MCF 10A (cell line): ENCODE results near the gene ACTRT2. TPM values are rescaled to one million over a fixed set of nuclear protein-coding genes. Genes with fewer than 3 reads are reported as not detected.

Source experiments
- BruUV-seq: library from RNA; stranded (reverse); fragments of 400-500 nt; replicated peaks from 2 replicates; lab custom pipeline; 2021; lab: Mats Ljungman, UMichigan
- CTCF ChIA-PET: fragments of 300-600 bp; sonication (Branson Sonifier 250); formaldehyde crosslinking; extraction: SDS; loops from one replicate; lab custom pipeline; 2021; ENCODE audit warnings: antibody characterized with exemption, inconsistent platforms; lab: Yijun Ruan, JAX
- POLR2A ChIA-PET: fragments of 300-600, 350-650 bp; sonication (Branson Sonifier 250); formaldehyde crosslinking; extraction: SDS; loops from one replicate; lab custom pipeline; 2020; ENCODE audit warnings: antibody characterized with exemption, inconsistent platforms; lab: Yijun Ruan, JAX
- DNase-seq: peaks from one replicate; pipeline ENCODE4 v3.0.0-alpha.2; 2018; ENCODE audit not compliant: unreplicated experiment
- H3K27ac Mint-ChIP-seq: one replicate; pipeline ENCODE4 v1.8.0; 2022; ENCODE audit warnings: mild to moderate bottlenecking, low read depth, mixed read lengths; ENCODE audit not compliant: unreplicated experiment
- H3K27me3 Mint-ChIP-seq: one replicate; pipeline ENCODE4 v1.8.0; 2022; ENCODE audit warnings: mixed read lengths; ENCODE audit not compliant: insufficient read depth, unreplicated experiment
- H3K36me3 Mint-ChIP-seq: one replicate; pipeline ENCODE4 v1.8.0; 2022; ENCODE audit warnings: mild to moderate bottlenecking, moderate library complexity, mixed read lengths; ENCODE audit not compliant: insufficient read depth, unreplicated experiment
- H3K4me1 Mint-ChIP-seq: one replicate; pipeline ENCODE4 v1.8.0; 2022; ENCODE audit warnings: mixed read lengths; ENCODE audit not compliant: insufficient read depth, unreplicated experiment
- H3K4me3 Mint-ChIP-seq: one replicate; pipeline ENCODE4 v1.8.0; 2022; ENCODE audit warnings: mild to moderate bottlenecking, moderate library complexity, mixed read lengths; ENCODE audit not compliant: unreplicated experiment
- H3K9me3 Mint-ChIP-seq: one replicate; pipeline ENCODE4 v1.8.0; 2022; ENCODE audit warnings: mixed read lengths; ENCODE audit not compliant: unreplicated experiment
- CTCF ChIP-seq: fragments of 200-600 bp; IDR thresholded peaks from one replicate; pipeline ENCODE4 v1.8.0; 2022; ENCODE audit warnings: antibody characterized with exemption, mild to moderate bottlenecking; ENCODE audit not compliant: unreplicated experiment
- intact Hi-C: fragments of 100-400 bp; cut with micrococcal nuclease; formaldehyde crosslinking; loops from 2 replicates; pipeline ENCODE4 v1.14.1; 2022
- total RNA-seq: library from RNA; stranded (reverse); gene quantifications from 2 replicates; pipeline ENCODE4 v1.2.3, GENCODE V29; 2022

ACTRT2 gene
- total RNA-seq, 1 experiment from 2014 or later: not detected

GRCh38 chr1:3065396-3065795, 44.1 kb downstream of the ACTRT2 start:
- POLR2A ChIA-PET: no interaction called here
- H3K4me3 Mint-ChIP-seq: no peak overlapping the region
- H3K27me3 Mint-ChIP-seq: no peaks in the 10 kb centered on the region
- no peak overlapping the region for H3K27ac Mint-ChIP-seq
- DNase-seq: no peak
- H3K9me3 Mint-ChIP-seq: peaks cover 6% of the 10 kb centered on the region
- intact Hi-C loops: no loop called here
- CTCF ChIA-PET: no interaction called here
- no TSS peak for BruUV-seq
- no peaks in the 10 kb centered on the region for H3K4me1 Mint-ChIP-seq
- no peak for TF ChIP-seq CTCF
- H3K36me3 Mint-ChIP-seq: no peaks in the 10 kb centered on the region

GRCh38 chr1:3065797-3066196, 44.5 kb downstream of the ACTRT2 start:
- no peaks in the 10 kb centered on the region for H3K27me3 Mint-ChIP-seq
- intact Hi-C loops: no loop called here

GRCh38 chr1:3066250-3066711, 45.0 kb downstream of the ACTRT2 start:
- intact Hi-C loops: no loop called here
- TF ChIP-seq CTCF: no peak
- DNase-seq: no peak
- CTCF ChIA-PET: interaction anchor here (0.6 kb wide), 2 partner anchors 753 to 988 kb away, joined by 3 to 4 read pairs; no protein-coding TSS in a partner anchor
- Mint-ChIP-seq H3K9me3 (peaks cover 6% of the 10 kb centered on the region), H3K27ac (no peak overlapping the region), H3K4me1 (no peaks in the 10 kb centered on the region), H3K4me3 (no peak overlapping the region), H3K27me3 (no peaks in the 10 kb centered on the region), H3K36me3 (no peaks in the 10 kb centered on the region)
- no TSS peak for BruUV-seq
- POLR2A ChIA-PET: no interaction called here

More at GRCh38 chr1:3065797-3066196, 44.5 kb downstream of the ACTRT2 start:
- H3K36me3 Mint-ChIP-seq: no peaks in the 10 kb centered on the region
- TF ChIP-seq CTCF: no peak
- POLR2A ChIA-PET: no interaction called here
- peaks cover 6% of the 10 kb centered on the region for H3K9me3 Mint-ChIP-seq
- no peak for DNase-seq
- BruUV-seq: no TSS peak
- H3K4me3 Mint-ChIP-seq: no peak overlapping the region
- no peak overlapping the region for H3K27ac Mint-ChIP-seq
- CTCF ChIA-PET: interaction anchor here (0.6 kb wide), 1 partner anchor 988 kb away, joined by 4 read pairs; no protein-coding TSS in a partner anchor
- no peaks in the 10 kb centered on the region for H3K4me1 Mint-ChIP-seq

GRCh38 chr1:3066826-3067225, 45.6 kb downstream of the ACTRT2 start:
- ChIA-PET POLR2A (no interaction called here), CTCF (no interaction called here)
- H3K4me3 Mint-ChIP-seq: no peak overlapping the region
- H3K27ac Mint-ChIP-seq: no peak overlapping the region
- H3K4me1 Mint-ChIP-seq: no peaks in the 10 kb centered on the region
- no peaks in the 10 kb centered on the region for H3K27me3 Mint-ChIP-seq
- no TSS peak for BruUV-seq
- no peak for TF ChIP-seq CTCF
- peaks cover 6% of the 10 kb centered on the region for H3K9me3 Mint-ChIP-seq
- intact Hi-C loops: no loop called here
- no peak for DNase-seq
- no peaks in the 10 kb centered on the region for H3K36me3 Mint-ChIP-seq
